Anterior cingulate cortex (tissue), 58 donors: Measurements from ENCODE around the gene TANC1.
"Not testable (repeated sequence)": the region's sequence is repeated elsewhere in the genome, so short reads cannot be mapped to it uniquely, and the experiment has no call there.

Source experiments
- DNase-seq, 58 donors: peaks; one replicate each; lab custom pipeline; 2025; lab: John Stamatoyannopoulos, UW

TANC1 gene

GRCh38 chr2:159082119-159082518, 113.7 kb downstream of the TANC1 start:
- peak in 1 of 58 donors; percentile 2 for DNase-seq

- no peak for DNase-seq
Observed at GRCh38 chr2:159084384-159085370, 116.2 kb downstream of the TANC1 start.

GRCh38 chr2:159086342-159086741, 117.9 kb downstream of the TANC1 start:
- peak in 4 of 58 donors; percentile 15 to 44 (median 23) for DNase-seq

GRCh38 chr2:159086826-159087225, 118.4 kb downstream of the TANC1 start:
- no peak for DNase-seq

- no peak for DNase-seq
Observed at GRCh38 chr2:159088906-159089305, 120.5 kb downstream of the TANC1 start.

- peak in 7 of 58 donors; percentile 12 to 41 (median 22) for DNase-seq
Observed at GRCh38 chr2:159089543-159089942, 121.1 kb downstream of the TANC1 start.

- no peak for DNase-seq
Observed at GRCh38 chr2:159090514-159091201, 122.2 kb downstream of the TANC1 start.

GRCh38 chr2:159091381-159091780, 122.9 kb downstream of the TANC1 start:
- no peak for DNase-seq

- no peak for DNase-seq
Observed at GRCh38 chr2:159091976-159092375, 123.5 kb downstream of the TANC1 start.

GRCh38 chr2:159093497-159093896, 125.1 kb downstream of the TANC1 start:
- no peak for DNase-seq

- peak in 3 of 58 donors; percentile 13 to 46 (median 37) for DNase-seq
Observed at GRCh38 chr2:159094173-159094737, 125.8 kb downstream of the TANC1 start.

- no peak for DNase-seq
Observed at GRCh38 chr2:159095813-159096212, 127.4 kb downstream of the TANC1 start.

- DNase-seq, result not testable (repeated sequence)
Observed at GRCh38 chr2:159096302-159096855, 127.9 kb downstream of the TANC1 start.

- no peak for DNase-seq
Observed at GRCh38 chr2:159096901-159097300, 128.5 kb downstream of the TANC1 start.

- DNase-seq, result no peak
Observed at GRCh38 chr2:159098361-159098760, 129.9 kb downstream of the TANC1 start.

- DNase-seq, result no peak
Observed at GRCh38 chr2:159098921-159099411, 130.5 kb downstream of the TANC1 start.

GRCh38 chr2:159101755-159102489, 133.5 kb downstream of the TANC1 start:
- DNase-seq, result peak in 9 of 58 donors; percentile 10 to 28 (median 15)

GRCh38 chr2:159103411-159103810, 135.0 kb downstream of the TANC1 start:
- no peak for DNase-seq

- DNase-seq, result no peak
Observed at GRCh38 chr2:159106109-159106508, 137.7 kb downstream of the TANC1 start.
